ENCODE results near the gene CPNE7. TPM values are rescaled to one million over a fixed set of nuclear protein-coding genes. Genes with fewer than 3 reads are reported as not detected.
A peak's percentile ranks its signal among the peaks of the same experiment; 100 is the strongest.

Gene CPNE7
- total and polyA plus RNA-seq, 2 of the 13 experiments (the other 11 are each of a cell fraction or from before 2014, with no cell fraction given) = 0.59 TPM; not detected in 1

GRCh38 chr16:89581861-89582563 is 6.5 kb downstream of the CPNE7 start (continued):
- TF ChIP-seq ZNF501 (CRISPR knock-in tag; IDR thresholded peaks at IDR 0.05) (no peak; the same call in 1 of the 2 replicates), TCF7 (IDR thresholded peaks at IDR 0.05; ENCODE audit: low read depth) (no peak; the same call in 1 of the 2 replicates), FOXP1 (IDR thresholded peaks at IDR 0.05) (no peak), FOXP1 (CRISPR knock-in tag; IDR thresholded peaks at IDR 0.05) (peak; percentile 80), EED (CRISPR knock-in tag; IDR thresholded peaks at IDR 0.05) (no peak), CENPX (CRISPR knock-in tag; IDR thresholded peaks at IDR 0.05) (no peak), ZNF646 (CRISPR knock-in tag; IDR thresholded peaks at IDR 0.05) (no peak), MXD1 (CRISPR knock-in tag; IDR thresholded peaks at IDR 0.05) (no peak), IRX3 (CRISPR knock-in tag; IDR thresholded peaks at IDR 0.05; ENCODE audit: borderline replicate concordance, low read depth) (no peak), ZSCAN30 (CRISPR knock-in tag; IDR thresholded peaks at IDR 0.05) (no peak), SMARCC2 (IDR thresholded peaks at IDR 0.05) (no peak), POGZ (CRISPR knock-in tag; IDR thresholded peaks at IDR 0.05) (0 out of 2 replicates have a peak, but pooled peaks have one; percentile 20)
- TF ChIP-seq, protein P1, sequence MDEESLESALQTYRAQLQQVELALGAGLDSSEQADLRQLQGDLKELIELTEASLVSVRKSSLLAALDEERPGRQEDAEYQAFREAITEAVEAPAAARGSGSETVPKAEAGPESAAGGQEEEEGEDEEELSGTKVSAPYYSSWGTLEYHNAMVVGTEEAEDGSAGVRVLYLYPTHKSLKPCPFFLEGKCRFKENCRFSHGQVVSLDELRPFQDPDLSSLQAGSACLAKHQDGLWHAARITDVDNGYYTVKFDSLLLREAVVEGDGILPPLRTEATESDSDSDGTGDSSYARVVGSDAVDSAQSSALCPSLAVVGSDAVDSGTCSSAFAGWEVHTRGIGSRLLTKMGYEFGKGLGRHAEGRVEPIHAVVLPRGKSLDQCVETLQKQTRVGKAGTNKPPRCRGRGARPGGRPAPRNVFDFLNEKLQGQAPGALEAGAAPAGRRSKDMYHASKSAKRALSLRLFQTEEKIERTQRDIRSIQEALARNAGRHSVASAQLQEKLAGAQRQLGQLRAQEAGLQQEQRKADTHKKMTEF (CRISPR knock-in tag; IDR thresholded peaks at IDR 0.05) = peak; percentile 38; the same call in 1 of the 2 replicates
- TF ChIP-seq, protein P2, sequence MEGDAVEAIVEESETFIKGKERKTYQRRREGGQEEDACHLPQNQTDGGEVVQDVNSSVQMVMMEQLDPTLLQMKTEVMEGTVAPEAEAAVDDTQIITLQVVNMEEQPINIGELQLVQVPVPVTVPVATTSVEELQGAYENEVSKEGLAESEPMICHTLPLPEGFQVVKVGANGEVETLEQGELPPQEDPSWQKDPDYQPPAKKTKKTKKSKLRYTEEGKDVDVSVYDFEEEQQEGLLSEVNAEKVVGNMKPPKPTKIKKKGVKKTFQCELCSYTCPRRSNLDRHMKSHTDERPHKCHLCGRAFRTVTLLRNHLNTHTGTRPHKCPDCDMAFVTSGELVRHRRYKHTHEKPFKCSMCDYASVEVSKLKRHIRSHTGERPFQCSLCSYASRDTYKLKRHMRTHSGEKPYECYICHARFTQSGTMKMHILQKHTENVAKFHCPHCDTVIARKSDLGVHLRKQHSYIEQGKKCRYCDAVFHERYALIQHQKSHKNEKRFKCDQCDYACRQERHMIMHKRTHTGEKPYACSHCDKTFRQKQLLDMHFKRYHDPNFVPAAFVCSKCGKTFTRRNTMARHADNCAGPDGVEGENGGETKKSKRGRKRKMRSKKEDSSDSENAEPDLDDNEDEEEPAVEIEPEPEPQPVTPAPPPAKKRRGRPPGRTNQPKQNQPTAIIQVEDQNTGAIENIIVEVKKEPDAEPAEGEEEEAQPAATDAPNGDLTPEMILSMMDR (CRISPR knock-in tag; IDR thresholded peaks at IDR 0.05) = no peak
- TF ChIP-seq, protein P3, sequence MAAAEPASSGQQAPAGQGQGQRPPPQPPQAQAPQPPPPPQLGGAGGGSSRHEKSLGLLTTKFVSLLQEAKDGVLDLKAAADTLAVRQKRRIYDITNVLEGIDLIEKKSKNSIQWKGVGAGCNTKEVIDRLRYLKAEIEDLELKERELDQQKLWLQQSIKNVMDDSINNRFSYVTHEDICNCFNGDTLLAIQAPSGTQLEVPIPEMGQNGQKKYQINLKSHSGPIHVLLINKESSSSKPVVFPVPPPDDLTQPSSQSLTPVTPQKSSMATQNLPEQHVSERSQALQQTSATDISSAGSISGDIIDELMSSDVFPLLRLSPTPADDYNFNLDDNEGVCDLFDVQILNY (CRISPR knock-in tag; conservative IDR thresholded peaks at IDR 0.05) = no peak
- TF ChIP-seq, protein P4, sequence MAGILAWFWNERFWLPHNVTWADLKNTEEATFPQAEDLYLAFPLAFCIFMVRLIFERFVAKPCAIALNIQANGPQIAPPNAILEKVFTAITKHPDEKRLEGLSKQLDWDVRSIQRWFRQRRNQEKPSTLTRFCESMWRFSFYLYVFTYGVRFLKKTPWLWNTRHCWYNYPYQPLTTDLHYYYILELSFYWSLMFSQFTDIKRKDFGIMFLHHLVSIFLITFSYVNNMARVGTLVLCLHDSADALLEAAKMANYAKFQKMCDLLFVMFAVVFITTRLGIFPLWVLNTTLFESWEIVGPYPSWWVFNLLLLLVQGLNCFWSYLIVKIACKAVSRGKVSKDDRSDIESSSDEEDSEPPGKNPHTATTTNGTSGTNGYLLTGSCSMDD (CRISPR knock-in tag; IDR thresholded peaks at IDR 0.05) = no peak

All from HepG2 (cell line).